NAMALWA (cell line): ENCODE measurements around the gene SRRM3.
"Not testable (repeated sequence)": the region's sequence is repeated elsewhere in the genome, so short reads cannot be mapped to it uniquely, and the experiment has no call there.

Experiments
- DNase-seq: peaks from one replicate; pipeline ENCODE4 v3.0.0-alpha.2; 2015; ENCODE audit warnings: low spot score

The SRRM3 gene

DNA sequence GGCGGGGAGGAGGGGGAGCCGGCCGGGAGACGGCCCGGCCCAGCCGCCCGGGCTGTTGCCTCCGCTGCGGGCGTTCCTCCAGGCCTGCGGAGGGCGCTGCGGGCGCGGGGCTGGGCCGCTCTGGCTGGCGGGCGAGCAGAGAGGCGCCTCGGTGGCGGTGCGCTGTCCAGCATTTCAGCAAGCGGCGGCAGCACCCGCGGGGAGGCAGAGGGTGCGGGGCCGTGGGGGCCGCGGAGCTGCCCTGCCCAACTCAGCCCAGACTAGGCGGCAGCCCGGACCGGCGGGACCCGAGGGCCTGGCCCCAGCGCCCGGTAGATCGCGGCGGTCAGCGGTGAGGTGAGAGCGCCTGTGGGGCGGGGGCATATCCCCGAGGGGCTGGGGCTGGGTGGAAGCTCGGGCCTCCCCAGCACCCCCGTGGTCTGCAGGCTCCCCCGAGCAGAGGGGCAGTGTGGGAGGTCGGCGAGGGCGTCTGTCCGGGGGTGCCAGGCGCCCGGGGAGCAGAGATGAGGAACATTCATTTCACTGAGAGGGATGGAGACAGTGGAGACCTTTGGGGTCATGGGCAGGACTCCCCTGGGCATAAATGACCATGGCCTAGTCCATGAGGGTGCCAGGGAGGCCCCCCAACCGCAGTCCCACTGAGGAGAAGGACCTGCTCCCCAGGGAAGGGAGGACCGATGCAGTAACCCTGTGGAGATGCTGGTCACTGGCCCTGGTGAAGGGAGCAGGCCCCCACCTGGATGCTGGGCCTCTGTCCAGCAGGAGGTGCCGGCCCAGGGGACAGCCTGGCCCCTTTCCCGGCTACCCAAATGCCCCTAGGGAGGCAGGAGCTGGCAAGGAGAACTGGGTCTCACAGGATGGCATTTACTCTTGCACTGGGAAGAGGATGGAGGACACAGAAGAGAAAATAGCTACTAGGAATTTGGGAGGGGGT, at the start of gene SRRM3:
SRRM3 (plus strand) TSS at position 165 of the 934 bp plus-strand sequence. CDS start 33,171 bp downstream, outside the sequence.
- DNase-seq, result peak; percentile 86

DNA sequence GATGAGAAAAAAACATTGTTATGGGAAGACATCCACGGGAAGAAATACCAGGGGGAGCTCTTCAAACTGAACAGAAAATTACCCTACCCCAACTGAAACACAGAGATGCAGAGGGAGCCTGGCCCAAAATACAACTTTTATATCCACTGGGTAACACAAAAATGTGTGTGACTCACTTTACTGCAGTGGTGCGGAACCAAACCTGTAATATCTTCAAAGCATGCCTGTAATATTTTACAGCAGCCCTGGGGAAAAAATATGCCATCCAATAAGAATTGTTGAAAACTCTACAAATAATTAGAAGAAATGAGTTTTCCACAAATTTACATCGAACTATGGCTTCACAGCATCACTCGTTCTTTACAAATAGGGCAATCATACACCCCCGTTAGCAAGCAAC, 49.8 kb upstream of the SRRM3 start:
- DNase-seq, result no peak

DNA sequence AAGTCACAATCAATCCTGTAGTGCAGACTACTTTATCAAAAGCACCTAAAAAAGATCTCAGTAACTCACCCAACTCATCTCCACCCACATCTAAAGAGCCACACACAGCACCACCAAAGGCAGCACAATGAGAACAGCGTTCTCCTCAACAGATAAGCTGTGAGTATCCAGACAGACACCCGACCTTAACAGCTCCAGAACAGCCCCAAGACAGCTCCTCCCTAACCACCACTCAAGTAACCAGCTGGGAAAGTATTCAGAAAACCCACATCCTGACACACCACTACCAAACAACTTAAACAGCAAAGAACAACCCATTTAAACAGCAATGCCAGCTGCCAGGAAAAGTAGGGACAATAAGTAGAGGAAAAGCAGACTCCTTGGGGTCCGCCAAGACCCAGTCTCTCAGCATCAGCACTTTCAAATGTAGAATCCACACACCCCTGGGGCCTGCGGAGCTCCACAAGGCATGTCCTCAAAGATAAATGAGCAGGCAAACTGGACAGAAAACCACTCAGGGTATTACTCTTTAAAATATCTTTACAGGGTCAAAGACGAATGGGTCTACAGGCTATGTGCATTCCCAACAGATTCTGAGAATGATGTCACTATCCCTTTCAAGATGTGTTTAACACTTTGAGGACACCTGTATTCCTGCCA, 48.0 kb upstream of the SRRM3 start:
- not testable (repeated sequence) for DNase-seq

GRCh38 chr7:76155938-76156337, 45.8 kb upstream of the SRRM3 start:
- DNase-seq, result peak; percentile 22

- DNase-seq, result not testable (repeated sequence)
These were observed 44.6 kb upstream of the SRRM3 start for GRCh38 chr7:76156992-76157685.

DNA sequence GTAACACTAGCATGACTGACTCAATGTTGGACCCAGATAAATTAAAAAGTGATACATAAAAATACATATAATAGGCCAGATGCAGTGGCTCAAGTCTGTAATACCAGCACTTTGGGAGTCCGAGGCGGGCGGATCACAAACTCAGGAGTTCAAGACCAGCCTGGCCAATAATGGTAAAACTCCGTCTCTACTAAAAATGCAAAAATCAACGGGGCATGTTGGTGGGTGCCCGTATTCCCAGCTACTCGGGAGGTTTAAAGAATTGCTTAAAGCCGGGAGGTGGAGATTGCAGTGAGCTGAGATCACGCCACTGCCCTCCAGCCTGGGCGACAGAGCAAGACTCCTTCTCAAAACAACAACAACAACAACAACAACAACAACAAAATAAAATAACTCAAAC, 43.3 kb upstream of the SRRM3 start:
- DNase-seq, result not testable (repeated sequence)

GRCh38 chr7:76162416-76163170, 39.1 kb upstream of the SRRM3 start:
- not testable (repeated sequence) for DNase-seq

- not testable (repeated sequence) for DNase-seq
These were observed 37.9 kb upstream of the SRRM3 start for GRCh38 chr7:76163812-76164211.

DNA sequence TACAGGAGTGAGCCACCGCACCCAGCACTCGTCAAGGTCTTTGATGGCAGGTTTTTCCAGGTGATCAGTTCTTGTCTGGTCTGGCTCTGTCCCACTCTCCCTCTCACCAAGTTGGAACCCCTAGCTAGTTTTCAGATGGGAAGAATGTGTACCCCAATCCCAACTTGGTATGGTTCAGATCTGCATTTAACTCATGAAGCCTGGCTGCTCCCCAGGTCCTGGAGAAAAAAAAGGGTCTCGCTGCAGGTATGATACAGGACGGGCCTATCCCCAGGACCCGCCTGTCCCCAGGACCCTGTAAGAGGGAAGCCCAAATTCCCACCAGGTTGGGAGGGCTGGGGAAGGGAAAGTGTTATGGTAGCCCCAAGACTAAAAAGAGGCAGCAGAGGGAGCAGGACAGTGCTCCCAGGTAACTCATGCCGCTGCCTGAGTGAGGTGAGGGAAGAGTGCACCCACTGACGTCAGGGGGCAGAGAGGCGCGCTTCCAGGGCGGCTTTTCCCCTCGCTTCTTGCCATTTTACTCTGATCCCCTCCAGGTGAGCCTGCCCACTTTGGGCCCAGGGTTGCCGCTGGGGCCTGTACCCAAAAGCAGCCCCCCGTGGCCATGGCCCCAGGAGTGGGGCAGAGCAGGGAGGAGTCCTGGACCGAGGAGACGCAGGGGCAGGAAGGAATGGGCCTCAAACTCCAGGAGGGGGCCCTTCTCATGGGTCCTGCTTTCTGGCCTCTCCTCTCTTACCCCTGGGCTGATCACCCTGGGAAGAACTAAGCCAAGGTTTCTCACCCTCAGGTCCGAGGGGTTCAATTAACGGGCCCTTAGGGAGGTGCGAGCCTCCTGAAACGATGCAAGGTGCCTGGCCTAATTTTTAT, 36.4 kb upstream of the SRRM3 start:
- DNase-seq, result no peak

- no peak for DNase-seq
These were observed 35.7 kb upstream of the SRRM3 start for GRCh38 chr7:76165973-76166403.

- DNase-seq, result peak; percentile 66
These were observed 35.1 kb upstream of the SRRM3 start for GRCh38 chr7:76166404-76167255.

DNA sequence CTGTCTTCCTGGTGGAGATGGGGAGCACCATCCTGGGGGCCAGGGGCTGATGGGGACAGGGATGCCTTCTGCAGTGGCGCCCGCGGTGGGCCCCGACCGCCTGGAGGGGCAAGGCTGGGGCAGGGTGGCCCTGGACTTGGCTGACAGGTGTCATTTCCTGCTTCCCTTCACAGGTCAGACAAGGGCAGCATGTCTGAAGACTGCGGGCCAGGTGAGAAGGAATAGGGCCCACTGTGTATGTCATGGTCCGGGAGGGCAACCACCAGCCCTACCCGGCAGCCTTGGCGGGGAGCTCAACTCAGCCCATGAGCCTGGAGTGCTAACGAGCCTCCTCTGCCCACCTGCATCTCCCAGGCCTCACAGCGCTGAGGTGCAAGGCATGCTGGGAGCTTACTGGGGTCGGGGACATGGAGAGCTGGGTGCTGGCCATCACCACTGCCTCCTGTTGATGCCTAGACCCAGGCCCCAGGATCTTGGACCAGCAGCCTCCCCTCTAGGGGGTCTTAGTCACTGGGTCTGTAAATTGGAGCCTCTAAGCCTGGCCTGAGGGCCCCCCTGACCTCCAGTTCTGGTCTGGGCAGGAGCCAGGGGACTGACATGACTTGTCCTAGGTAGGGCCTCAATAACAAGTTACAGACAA, 28.0 kb upstream of the SRRM3 start:
- no peak for DNase-seq

GRCh38 chr7:76176951-76177350, 24.7 kb upstream of the SRRM3 start:
- not testable (repeated sequence) for DNase-seq

- DNase-seq, result no peak
These were observed 22.0 kb upstream of the SRRM3 start for GRCh38 chr7:76179686-76180085.

DNA sequence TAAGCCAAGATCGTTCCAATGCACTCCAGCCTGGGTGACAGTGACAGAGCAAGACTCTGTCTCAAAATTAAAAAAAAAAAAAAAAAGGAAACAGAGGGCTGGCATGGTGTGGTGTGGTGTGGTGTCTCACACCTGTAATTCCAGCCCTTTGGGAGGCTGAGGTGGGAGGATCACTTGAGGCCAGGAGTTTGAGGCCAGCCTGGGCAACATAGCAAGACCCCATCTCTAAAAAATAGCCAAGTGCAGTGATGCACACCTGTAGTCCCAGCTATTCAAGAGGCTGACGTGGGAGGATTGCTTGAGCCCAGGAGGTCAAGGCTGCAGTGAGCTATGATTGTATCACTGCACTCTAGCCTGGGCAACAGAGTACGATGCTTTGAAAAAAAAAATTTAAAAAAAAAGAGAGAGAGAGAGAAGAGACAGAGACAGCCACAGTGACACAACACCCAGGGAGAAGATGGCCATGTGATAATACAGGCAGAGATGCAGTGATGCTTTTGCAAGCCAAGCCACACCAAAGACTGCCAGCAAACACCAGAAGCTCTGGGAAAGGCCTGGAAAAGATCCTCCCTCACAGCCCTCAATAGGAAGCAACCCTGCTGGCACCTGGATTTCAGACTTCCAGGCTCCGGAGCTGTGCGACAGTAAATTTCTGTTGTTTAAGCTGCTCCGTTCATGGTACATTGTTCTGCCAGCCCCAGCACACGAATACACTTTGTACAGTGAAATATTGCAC, 19.3 kb upstream of the SRRM3 start:
- no peak for DNase-seq

DNA sequence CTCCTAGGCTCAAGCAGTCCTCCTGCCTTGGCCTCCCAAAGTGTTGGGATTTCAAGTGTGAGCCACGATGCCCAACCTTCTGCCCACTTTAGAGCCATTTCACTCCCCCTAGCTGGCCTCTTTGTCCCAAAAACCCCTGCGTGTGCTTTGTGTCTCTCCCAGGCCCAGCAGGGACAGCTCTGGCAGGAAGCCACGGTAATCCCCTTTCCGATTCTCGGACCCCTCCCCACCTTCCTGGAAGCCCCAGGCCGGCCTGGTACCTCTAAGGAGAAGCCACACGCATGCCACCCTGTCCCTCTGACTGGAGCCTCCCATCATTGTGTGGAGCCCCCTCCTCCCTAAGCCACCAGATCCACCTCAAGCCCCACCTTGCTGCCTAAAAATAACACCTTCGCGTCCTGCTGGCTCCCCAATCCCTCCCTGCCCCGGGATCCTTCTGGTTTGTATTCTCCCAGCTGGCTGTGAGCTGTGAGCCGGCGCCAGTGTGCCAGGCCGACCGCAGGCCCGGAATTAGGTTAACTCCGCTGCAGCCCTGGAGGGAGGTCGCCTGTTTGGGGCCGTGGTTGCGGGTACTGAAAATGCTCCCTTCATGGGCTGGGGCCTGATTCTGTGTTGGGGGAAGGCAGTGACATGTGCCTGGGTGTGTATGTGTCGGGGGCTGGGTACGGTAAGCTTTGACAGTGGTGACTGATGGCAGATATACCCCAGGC, 16.4 kb upstream of the SRRM3 start:
- DNase-seq, result no peak

GRCh38 chr7:76187272-76187671, 14.4 kb upstream of the SRRM3 start:
- DNase-seq, result no peak

- DNase-seq, result no peak
These were observed 12.4 kb upstream of the SRRM3 start for GRCh38 chr7:76189276-76189675.
